ENCODE data around the gene GLRA2. TPM values are rescaled to one million over a fixed set of nuclear protein-coding genes. Genes with fewer than 3 reads are reported as not detected.

Gene GLRA2
- total and polyA plus RNA-seq, 2 of the 13 experiments (the other 11 are each of a cell fraction or from before 2014, with no cell fraction given) = not detected

- no peaks in the 10 kb centered on the region for H3K79me2 ChIP-seq (ENCODE audit: insufficient read depth, low read length)
- BruUV-seq (replicated peaks) = no TSS peak
- no peak overlapping the region for H3K4me3 ChIP-seq (replicated peaks in 1 of 3; ENCODE audit: insufficient read depth in 1 of 3, low read depth in 2 of 3, low read length in 3 of 3)
- no peak for TF ChIP-seq ZNF660 (CRISPR knock-in tag; IDR thresholded peaks at IDR 0.05; ENCODE audit: borderline replicate concordance, low read depth)
- TF ChIP-seq RBM39 (IDR thresholded peaks at IDR 0.05; ENCODE audit: low read depth, low read length, poor library complexity, severe bottlenecking) = no peak
- TF ChIP-seq ZNF691 (CRISPR knock-in tag; IDR thresholded peaks at IDR 0.05; ENCODE audit: borderline replicate concordance, low read depth) = no peak
- no peak for TF ChIP-seq ZBTB37 (CRISPR knock-in tag; IDR thresholded peaks at IDR 0.05)
- no peak for TF ChIP-seq ZFP91 (CRISPR knock-in tag; IDR thresholded peaks at IDR 0.05; ENCODE audit: borderline replicate concordance)
- no peaks in the 10 kb centered on the region for H3K9me3 ChIP-seq (ENCODE audit: low read length)
- POLR2A ChIA-PET = no interaction called here
- H3K36me3 ChIP-seq (replicated peaks in 1 of 2; ENCODE audit: control insufficient read depth in 1 of 2, insufficient read depth in 2 of 2, low read length in 2 of 2) = no peaks in the 10 kb centered on the region
- no peak overlapping the region for H3K4me2 ChIP-seq (ENCODE audit: low read depth, low read length)
- H2AFZ ChIP-seq (ENCODE audit: low read length) = no peak overlapping the region
- no peaks in the 10 kb centered on the region for H3K4me1 ChIP-seq (ENCODE audit: insufficient read depth, low read length)
- DNase-seq (ENCODE audit: low spot score) = no peak
- ATAC-seq = no peak
- WGBS (ENCODE audit: low lambda C conversion rate) = 26% methylated on average over 3 of the region's 3 CpGs
- H4K20me1 ChIP-seq (ENCODE audit: insufficient read depth, low read length) = no peaks in the 10 kb centered on the region
- intact Hi-C loops (cut with micrococcal nuclease; ENCODE audit: unreplicated experiment) (no loop called here), in situ Hi-C loops (cut with HindIII; ENCODE audit: extremely low pct_ligation_motif_present, low pct_unique_long_range_greater_than_20kb) (no loop called here)
- no peak overlapping the region for H3K9ac ChIP-seq (ENCODE audit: insufficient read depth, low read depth, low read length)
- no peak overlapping the region for H3K27ac ChIP-seq (ENCODE audit: extremely low read length, insufficient read depth, low read length)
- CTCF ChIA-PET (ENCODE audit: low intra/inter-chr PET ratio, low total read pairs) = no interaction called here
- FAIRE-seq = no peak
- no peaks in the 10 kb centered on the region for H3K27me3 ChIP-seq (ENCODE audit: control insufficient read depth in 1 of 2, insufficient read depth in 2 of 2, low read length in 2 of 2)
Measured at GRCh38 chrX:14496674-14497073, 32.7 kb upstream of the GLRA2 start.
